AG04450 (cell line): ENCODE results near the gene TOMM22. TPM values are rescaled to one million over a fixed set of nuclear protein-coding genes. Genes with fewer than 3 reads are reported as not detected.

Experiments used
- CTCF ChIA-PET: fragments of 300-600, 350-600 bp; formaldehyde crosslinking; extraction: SDS; loops from one replicate; lab custom pipeline; 2022; ENCODE audit warnings: antibody characterized with exemption, inconsistent platforms; lab: Charles Lee
- POLR2A ChIA-PET: fragments of 350-600 bp; formaldehyde crosslinking; extraction: SDS; loops from one replicate; lab custom pipeline; 2021; ENCODE audit warnings: antibody characterized with exemption, inconsistent platforms; lab: Yijun Ruan, JAX
- DNase-seq: peaks from one replicate; pipeline ENCODE4 v3.0.0-alpha.2; 2011; ENCODE audit warnings: low read depth, low spot score
- H3K27ac ChIP-seq: one replicate; pipeline ENCODE4 v1.5.1; 2012; ENCODE audit warnings: low read depth, low read length, control low read depth
- H3K27me3 ChIP-seq: one replicate; pipeline ENCODE4 v1.6.0; 2012; ENCODE audit warnings: low read length; ENCODE audit not compliant: control insufficient read depth, insufficient read depth
- H3K4me3 ChIP-seq: 2 replicates; pipeline ENCODE4 v1.5.1; 2011; ENCODE audit warnings: mild to moderate bottlenecking, low read depth, low read length, control low read depth
- H3K9me3 ChIP-seq: 2 replicates; pipeline ENCODE4 v1.5.1; 2012; ENCODE audit warnings: low read length; ENCODE audit not compliant: control insufficient read depth, insufficient read depth
- polyA plus RNA-seq: library from polyadenylated mRNA; depleted of rRNA; stranded (reverse); fragments of >200 nt; gene quantifications from 2 replicates; pipeline ENCODE4 v1.2.3, GENCODE V29; 2011
- TF ChIP-seq, protein P1 (sequence below): IDR thresholded peaks from 2 replicates; pipeline ENCODE4 v1.5.1; 2011; ENCODE audit warnings: low read depth, low read length, control low read depth, inconsistent platforms

TOMM22 gene
- polyA plus RNA-seq, 1 experiment: 68.9 TPM

DNA sequence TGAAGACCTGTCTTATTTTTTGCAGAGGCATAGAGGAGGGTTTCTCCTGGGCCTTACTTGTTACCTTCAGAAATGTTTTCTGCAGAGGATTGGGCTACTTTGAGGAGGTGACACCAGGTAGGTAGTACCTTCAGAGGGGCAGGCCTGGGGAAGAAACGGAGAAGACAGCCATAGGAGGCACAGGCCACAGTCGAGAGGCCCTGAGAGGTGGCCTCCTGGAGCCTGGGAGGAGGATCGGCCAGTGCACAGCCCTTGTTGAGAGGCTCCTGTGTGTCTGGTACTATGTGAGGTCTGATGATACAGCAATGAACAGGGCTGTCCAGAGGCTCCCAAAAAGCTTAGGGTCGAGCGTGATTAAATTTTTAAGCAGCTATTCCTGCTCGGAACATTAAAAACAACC is 35.5 kb downstream of the TOMM22 start:
- no peak for DNase-seq
- Histone ChIP-seq H3K4me3 (no peak overlapping the region), H3K27ac (peak overlapping the region; percentile 31), H3K9me3 (no peaks in the 10 kb centered on the region), H3K27me3 (no peaks in the 10 kb centered on the region)
- TF ChIP-seq, protein P1, sequence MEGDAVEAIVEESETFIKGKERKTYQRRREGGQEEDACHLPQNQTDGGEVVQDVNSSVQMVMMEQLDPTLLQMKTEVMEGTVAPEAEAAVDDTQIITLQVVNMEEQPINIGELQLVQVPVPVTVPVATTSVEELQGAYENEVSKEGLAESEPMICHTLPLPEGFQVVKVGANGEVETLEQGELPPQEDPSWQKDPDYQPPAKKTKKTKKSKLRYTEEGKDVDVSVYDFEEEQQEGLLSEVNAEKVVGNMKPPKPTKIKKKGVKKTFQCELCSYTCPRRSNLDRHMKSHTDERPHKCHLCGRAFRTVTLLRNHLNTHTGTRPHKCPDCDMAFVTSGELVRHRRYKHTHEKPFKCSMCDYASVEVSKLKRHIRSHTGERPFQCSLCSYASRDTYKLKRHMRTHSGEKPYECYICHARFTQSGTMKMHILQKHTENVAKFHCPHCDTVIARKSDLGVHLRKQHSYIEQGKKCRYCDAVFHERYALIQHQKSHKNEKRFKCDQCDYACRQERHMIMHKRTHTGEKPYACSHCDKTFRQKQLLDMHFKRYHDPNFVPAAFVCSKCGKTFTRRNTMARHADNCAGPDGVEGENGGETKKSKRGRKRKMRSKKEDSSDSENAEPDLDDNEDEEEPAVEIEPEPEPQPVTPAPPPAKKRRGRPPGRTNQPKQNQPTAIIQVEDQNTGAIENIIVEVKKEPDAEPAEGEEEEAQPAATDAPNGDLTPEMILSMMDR: no peak
- POLR2A ChIA-PET: interaction anchor here (1.2 kb wide), 1 partner anchor 12 kb away, joined by 3 read pairs; the partner anchor contains the start of gene GTPBP1
- CTCF ChIA-PET: interaction anchor here (1.3 to 1.8 kb wide), 2 partner anchors 10 to 29 kb away, joined by 3 to 6 read pairs; no protein-coding TSS in a partner anchor

DNA sequence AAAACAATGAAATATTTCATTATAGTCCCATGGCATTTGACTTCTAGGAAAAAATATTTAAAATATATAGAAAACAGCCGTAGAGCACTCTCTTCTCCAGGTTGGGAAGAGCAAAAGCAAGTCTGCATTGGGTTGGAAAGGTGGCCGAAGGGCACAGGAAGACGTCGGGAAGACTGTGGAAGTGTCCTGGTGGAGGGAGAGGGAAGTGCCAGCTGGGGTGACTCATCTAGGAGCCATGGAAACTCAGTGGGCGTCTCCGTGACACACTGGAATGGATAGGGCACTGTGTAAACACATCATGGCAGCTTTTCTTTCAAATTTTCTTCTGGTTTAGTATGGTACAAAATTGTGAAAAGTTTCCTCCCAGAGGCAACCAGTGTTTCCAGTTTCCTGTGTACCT is 36.7 kb downstream of the TOMM22 start:
- CTCF ChIA-PET: interaction anchor here (1.3 to 1.8 kb wide), 3 partner anchors 11 to 28 kb away, joined by 3 to 6 read pairs (median 3); no protein-coding TSS in a partner anchor
- DNase-seq: no peak
- Histone ChIP-seq H3K9me3 (no peaks in the 10 kb centered on the region), H3K4me3 (no peak overlapping the region), H3K27me3 (no peaks in the 10 kb centered on the region), H3K27ac (no peak overlapping the region)
- TF ChIP-seq, protein P1: peak; percentile 64
- POLR2A ChIA-PET: interaction anchor here (0.9 to 1.4 kb wide), 3 partner anchors 13 to 37 kb away, joined by 3 to 4 read pairs (median 3); partner anchors contain the start of genes GTPBP1 and TOMM22

DNA sequence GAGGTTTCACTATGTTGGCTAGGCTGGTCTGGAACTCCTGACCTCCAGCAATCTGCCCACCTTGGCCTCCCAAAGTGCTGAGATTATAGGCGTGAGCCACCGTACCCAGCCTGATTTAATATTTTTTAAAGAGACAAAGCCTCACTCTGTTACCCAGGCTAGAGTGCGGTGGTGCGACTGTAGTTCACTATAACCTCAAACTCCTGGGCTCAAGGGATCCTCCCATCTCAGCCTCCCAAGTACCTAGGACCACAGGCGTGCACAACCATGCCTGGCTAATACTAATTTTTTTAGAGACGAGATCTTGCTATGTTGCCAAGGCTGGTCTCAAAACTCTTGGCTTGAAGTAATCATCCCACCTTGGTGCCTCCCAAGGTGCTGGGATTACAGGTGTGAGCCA is 37.4 kb downstream of the TOMM22 start:
- Histone ChIP-seq H3K4me3 (no peak overlapping the region), H3K27ac (no peak overlapping the region), H3K9me3 (no peaks in the 10 kb centered on the region), H3K27me3 (no peaks in the 10 kb centered on the region)
- TF ChIP-seq, protein P1: no peak
- CTCF ChIA-PET: interaction anchor here (0.5 to 1.3 kb wide), 4 partner anchors 14 to 222 kb away, joined by 3 to 8 read pairs (median 4); no protein-coding TSS in a partner anchor
- DNase-seq: no peak
- POLR2A ChIA-PET: interaction anchor here (0.6 to 1.4 kb wide), 5 partner anchors 15 to 223 kb away, joined by 3 to 5 read pairs (median 4); partner anchors contain the start of gene TOMM22

DNA sequence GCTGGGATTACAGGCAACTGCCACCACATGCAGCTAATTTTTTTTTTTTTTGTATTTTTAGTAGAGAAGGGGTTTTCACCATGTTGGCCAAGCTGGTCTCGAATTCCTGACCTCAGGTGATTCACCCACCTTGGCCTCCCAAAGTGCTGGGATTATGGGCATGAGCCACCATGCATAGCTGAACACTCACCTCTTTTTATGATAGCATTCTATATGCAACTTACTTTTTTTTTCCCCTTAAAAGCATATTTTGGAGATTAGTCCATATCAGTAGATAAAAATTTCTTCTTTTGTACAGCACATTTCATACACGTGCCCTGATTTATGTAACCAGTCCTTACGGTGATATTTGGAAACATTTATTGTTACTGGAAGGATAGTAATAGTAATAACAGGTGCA is 38.6 kb downstream of the TOMM22 start:
- CTCF ChIA-PET: interaction anchor here (0.7 to 1.3 kb wide), 2 partner anchors 39 to 49 kb away, joined by 3 to 4 read pairs; no protein-coding TSS in a partner anchor

DNA sequence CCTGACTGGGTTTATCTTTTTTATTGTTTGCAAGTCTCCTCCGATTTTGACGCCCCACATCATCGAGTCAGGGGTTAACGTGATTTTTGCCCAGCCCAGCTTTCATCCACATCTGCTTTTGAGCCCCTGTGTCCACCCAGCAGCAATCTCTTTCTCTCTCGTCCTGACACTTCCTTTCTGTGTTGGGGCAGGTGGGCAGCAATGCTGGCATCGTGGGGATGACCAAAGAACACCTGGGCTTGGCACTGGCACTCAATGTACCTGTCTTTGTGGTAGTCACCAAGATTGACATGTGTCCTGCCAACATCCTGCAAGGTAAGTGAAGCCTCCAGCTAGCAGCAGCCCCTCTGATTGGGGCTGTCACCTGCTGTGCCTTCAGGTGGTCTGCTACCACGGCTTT is 39.8 kb downstream of the TOMM22 start:
- DNase-seq: no peak
- ChIA-PET POLR2A (no interaction called here), CTCF (interaction anchor here (0.8 to 1.6 kb wide), 2 partner anchors 45 to 48 kb away, joined by 3 to 4 read pairs; no protein-coding TSS in a partner anchor)
- Histone ChIP-seq H3K27me3 (no peaks in the 10 kb centered on the region), H3K27ac (no peak overlapping the region), H3K9me3 (no peaks in the 10 kb centered on the region), H3K4me3 (no peak overlapping the region)
- TF ChIP-seq, protein P1: no peak

More for the DNA sequence above, 38.6 kb downstream of the TOMM22 start:
- Histone ChIP-seq H3K4me3 (no peak overlapping the region), H3K27ac (no peak overlapping the region), H3K27me3 (no peaks in the 10 kb centered on the region), H3K9me3 (no peaks in the 10 kb centered on the region)
- POLR2A ChIA-PET: no interaction called here
- no peak for DNase-seq
- TF ChIP-seq, protein P1: no peak
